ENCODE results near the gene ITPR2. TPM values are rescaled to one million over a fixed set of nuclear protein-coding genes. Genes with fewer than 3 reads are reported as not detected.

ITPR2 gene
- total RNA-seq, 4 donors from 2014 or later = 42.8 to 62.5 (median 52.1) TPM

DNA sequence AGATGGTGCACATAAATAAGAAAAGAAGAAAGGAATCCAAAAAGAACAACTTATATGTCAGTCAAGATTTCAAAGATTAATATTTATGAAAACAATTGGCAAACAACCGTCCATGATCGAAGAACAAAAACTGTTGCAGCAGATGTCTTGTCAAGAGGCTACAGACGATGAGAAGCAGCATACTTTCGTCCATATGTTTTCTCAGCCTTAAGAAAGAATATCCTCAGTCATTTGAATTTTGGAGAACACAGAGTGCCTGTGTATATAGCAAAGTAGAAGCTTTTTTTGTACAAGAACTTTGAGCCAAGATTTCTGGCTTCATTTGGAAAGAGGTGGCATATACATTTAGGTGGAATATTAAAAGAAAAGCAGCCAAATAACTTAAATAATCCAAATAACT lies 297.2 kb downstream of the ITPR2 start:
- intact Hi-C loops (cut with DNase I; ENCODE audit: low total_unique reads) = no loop called here
- no peak for DNase-seq (ENCODE audit: low spot score in 2 of 2)
- 90 to 94% methylated on average over 4 of the region's 4 CpGs for WGBS, 2 donors

DNA sequence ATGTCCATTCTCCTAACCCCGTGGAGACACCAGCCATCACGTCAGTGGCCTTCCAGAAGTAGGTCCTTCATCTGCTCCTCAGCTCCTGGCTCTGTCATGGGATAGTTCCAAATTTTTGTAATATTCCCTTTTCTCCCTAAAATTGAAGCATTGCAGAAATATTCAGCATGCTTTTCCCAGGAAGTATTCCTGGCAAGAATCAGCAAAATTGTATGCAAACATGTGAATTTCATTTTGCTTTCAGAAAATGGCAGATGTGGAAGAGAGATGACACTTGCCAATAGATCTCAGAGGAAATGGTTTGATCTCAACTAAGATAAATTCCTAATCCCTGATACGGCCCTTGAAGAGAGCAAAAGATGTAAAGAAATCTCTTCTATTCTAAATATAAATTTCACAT lies 298.9 kb downstream of the ITPR2 start:
- intact Hi-C loops (cut with DNase I; ENCODE audit: low total_unique reads) = no loop called here
- DNase-seq (ENCODE audit: low spot score in 2 of 2) = no peak
- no peak overlapping the region for H3K4me3 ChIP-seq (ENCODE audit: low read depth, poor library complexity, severe bottlenecking)
- 70 to 73% methylated on average over 3 of the region's 3 CpGs for WGBS, 2 donors
- TF ChIP-seq, protein P1, sequence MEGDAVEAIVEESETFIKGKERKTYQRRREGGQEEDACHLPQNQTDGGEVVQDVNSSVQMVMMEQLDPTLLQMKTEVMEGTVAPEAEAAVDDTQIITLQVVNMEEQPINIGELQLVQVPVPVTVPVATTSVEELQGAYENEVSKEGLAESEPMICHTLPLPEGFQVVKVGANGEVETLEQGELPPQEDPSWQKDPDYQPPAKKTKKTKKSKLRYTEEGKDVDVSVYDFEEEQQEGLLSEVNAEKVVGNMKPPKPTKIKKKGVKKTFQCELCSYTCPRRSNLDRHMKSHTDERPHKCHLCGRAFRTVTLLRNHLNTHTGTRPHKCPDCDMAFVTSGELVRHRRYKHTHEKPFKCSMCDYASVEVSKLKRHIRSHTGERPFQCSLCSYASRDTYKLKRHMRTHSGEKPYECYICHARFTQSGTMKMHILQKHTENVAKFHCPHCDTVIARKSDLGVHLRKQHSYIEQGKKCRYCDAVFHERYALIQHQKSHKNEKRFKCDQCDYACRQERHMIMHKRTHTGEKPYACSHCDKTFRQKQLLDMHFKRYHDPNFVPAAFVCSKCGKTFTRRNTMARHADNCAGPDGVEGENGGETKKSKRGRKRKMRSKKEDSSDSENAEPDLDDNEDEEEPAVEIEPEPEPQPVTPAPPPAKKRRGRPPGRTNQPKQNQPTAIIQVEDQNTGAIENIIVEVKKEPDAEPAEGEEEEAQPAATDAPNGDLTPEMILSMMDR (IDR thresholded peaks at IDR 0.05) = no peak
- TF ChIP-seq POLR2A (IDR thresholded peaks at IDR 0.05) = no peak

More for the DNA sequence above, 297.2 kb downstream of the ITPR2 start:
- no peak overlapping the region for H3K4me3 ChIP-seq (ENCODE audit: low read depth, poor library complexity, severe bottlenecking)
- TF ChIP-seq POLR2A (IDR thresholded peaks at IDR 0.05) = no peak
- TF ChIP-seq, protein P1 (IDR thresholded peaks at IDR 0.05) = no peak

DNA sequence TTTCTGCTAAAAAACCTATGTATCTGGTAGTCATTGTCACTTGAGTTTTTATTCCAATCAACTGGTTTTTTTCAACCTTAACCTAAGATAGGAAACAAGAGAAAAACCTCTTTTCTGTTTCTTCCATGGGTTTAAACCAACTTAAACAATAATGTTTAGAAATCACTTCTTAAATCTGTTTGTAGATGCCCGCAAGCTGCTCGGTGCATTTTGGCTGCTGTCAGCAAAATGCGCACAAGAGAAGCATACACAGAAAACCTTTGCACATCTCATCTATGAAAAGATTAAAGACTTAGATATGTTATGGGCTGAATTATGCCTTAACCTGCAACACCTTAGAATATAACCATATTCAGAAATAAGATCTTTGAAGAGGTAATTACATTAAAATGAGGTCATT lies 299.8 kb downstream of the ITPR2 start:
- DNase-seq (ENCODE audit: low spot score in 2 of 2) = no peak
- TF ChIP-seq, protein P1 (IDR thresholded peaks at IDR 0.05) = no peak
- TF ChIP-seq POLR2A (IDR thresholded peaks at IDR 0.05) = no peak
- intact Hi-C loops (cut with DNase I; ENCODE audit: low total_unique reads) = no loop called here
- H3K4me3 ChIP-seq (ENCODE audit: low read depth, poor library complexity, severe bottlenecking) = no peak overlapping the region
- WGBS, 2 donors = 96 to 99% methylated on average over 3 of the region's 3 CpGs

DNA sequence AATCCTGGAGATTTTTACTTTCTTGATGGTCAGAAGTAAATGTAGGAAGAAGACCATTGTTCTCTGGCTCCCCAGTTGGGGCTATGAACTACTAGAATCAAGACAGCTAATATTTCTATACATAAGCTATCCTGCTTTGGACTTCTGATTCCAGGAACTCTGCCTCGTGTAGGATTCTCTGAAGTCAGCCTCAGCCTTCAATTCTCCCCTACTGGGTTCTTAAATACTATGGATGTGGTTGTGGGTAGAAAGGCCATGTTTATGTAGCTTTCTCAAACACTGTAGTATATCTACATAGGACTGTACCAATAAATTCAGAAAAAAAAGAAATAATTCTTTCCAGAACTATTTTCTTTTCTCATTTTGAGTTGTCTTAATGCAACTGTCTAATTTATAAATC lies 302.5 kb downstream of the ITPR2 start:
- intact Hi-C loops (cut with DNase I; ENCODE audit: low total_unique reads) = no loop called here
- TF ChIP-seq, protein P1 (IDR thresholded peaks at IDR 0.05) = no peak
- TF ChIP-seq POLR2A (IDR thresholded peaks at IDR 0.05) = no peak
- no peak for DNase-seq (ENCODE audit: low spot score in 2 of 2)
- WGBS, 2 donors = 76 to 83% methylated on average over 1 of the region's 1 CpG
- no peak overlapping the region for H3K4me3 ChIP-seq (ENCODE audit: low read depth, poor library complexity, severe bottlenecking)

DNA sequence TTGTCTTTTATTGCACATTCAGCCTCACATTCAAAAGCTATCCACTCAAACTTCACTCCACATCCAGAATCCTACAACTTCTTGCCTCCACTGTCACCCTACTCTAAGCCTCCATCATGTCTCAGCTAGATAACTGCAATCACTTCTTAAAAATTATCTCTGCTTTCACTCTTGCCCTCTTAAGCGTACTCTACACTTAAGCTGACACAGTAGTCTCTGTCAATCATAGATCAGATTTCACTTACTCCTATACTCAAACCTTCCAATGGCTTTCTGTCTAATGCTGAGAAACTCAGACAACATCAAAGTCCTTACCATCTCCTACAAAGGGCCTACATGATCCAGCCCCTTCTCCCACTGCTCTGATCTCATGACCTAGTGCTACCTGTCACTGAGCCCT lies 304.1 kb downstream of the ITPR2 start:
- intact Hi-C loops (cut with DNase I; ENCODE audit: low total_unique reads) = loop anchor here (10.0 kb wide), 1 partner anchor 404 kb away; the partner anchor contains the start of gene BHLHE41
- TF ChIP-seq, protein P1 (IDR thresholded peaks at IDR 0.05) = no peak
- TF ChIP-seq POLR2A (IDR thresholded peaks at IDR 0.05) = no peak
- DNase-seq (ENCODE audit: low spot score in 2 of 2) = no peak
- H3K4me3 ChIP-seq (ENCODE audit: low read depth, poor library complexity, severe bottlenecking) = no peak overlapping the region
- 97% methylated on average over 1 of the region's 1 CpG for WGBS, 2 donors

DNA sequence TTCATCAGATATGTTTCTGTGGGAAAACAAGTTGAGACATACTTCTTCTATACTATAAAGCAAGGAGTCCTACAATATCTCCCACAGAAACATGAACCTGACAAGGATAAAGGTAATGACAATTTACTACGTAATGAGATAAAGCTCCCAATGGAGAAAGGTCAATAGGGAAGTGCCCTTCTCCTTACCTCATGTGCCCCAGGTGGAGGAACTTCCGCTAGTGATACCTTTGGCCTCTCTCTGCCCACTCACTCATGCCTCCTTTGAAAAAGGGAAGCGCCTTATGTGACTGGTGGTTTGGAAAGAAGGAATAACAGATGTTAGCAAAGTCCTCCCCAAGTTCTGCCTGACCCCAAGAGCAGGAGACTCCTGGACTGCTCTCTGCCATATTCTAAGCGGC lies 305.3 kb downstream of the ITPR2 start:
- TF ChIP-seq, protein P1 (IDR thresholded peaks at IDR 0.05) = no peak
- TF ChIP-seq POLR2A (IDR thresholded peaks at IDR 0.05) = no peak

More for the DNA sequence above, 305.3 kb downstream of the ITPR2 start:
- H3K4me3 ChIP-seq (ENCODE audit: low read depth, poor library complexity, severe bottlenecking) = no peak overlapping the region
- intact Hi-C loops (cut with DNase I; ENCODE audit: low total_unique reads) = loop anchor here (10.0 kb wide), 1 partner anchor 403 kb away; the partner anchor contains the start of gene BHLHE41
- 90 to 91% methylated on average over 4 of the region's 4 CpGs for WGBS, 2 donors
- no peak for DNase-seq (ENCODE audit: low spot score in 2 of 2)

Data from lower leg skin (tissue), 4 donors.